ENCODE results near the gene ENTHD1.

ENTHD1 gene

DNA sequence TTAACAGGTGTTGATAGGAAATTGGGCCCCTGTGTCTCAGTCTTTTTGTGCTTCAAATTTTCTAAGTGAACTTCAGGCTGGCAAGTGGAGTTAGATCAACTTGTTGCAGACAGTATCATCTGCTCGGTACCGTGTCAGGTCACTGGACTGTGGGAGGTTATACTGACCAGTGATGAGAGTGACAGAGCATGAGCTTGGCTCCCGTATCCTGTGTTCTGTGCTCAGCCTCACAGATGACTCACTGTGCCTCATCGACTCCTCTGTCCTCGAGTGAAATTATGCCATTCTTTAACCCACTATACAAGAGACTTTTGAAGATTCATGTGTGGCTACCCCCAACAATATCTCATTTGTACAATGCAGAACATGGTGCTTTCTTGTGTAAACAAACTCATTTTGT is 15.2 kb upstream of the ENTHD1 start:
- peaks cover 29% of the 10 kb centered on the region for H3K27me3 ChIP-seq
- TF ChIP-seq, protein P1, sequence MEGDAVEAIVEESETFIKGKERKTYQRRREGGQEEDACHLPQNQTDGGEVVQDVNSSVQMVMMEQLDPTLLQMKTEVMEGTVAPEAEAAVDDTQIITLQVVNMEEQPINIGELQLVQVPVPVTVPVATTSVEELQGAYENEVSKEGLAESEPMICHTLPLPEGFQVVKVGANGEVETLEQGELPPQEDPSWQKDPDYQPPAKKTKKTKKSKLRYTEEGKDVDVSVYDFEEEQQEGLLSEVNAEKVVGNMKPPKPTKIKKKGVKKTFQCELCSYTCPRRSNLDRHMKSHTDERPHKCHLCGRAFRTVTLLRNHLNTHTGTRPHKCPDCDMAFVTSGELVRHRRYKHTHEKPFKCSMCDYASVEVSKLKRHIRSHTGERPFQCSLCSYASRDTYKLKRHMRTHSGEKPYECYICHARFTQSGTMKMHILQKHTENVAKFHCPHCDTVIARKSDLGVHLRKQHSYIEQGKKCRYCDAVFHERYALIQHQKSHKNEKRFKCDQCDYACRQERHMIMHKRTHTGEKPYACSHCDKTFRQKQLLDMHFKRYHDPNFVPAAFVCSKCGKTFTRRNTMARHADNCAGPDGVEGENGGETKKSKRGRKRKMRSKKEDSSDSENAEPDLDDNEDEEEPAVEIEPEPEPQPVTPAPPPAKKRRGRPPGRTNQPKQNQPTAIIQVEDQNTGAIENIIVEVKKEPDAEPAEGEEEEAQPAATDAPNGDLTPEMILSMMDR (IDR thresholded peaks at IDR 0.05; ENCODE audit: low read depth, low read length), result no peak
- no peak for DNase-seq
- no peak overlapping the region for H3K4me3 ChIP-seq (ENCODE audit: low read depth, low read length)
- no peaks in the 10 kb centered on the region for H3K4me1 ChIP-seq
- no peaks in the 10 kb centered on the region for H3K36me3 ChIP-seq
- no peaks in the 10 kb centered on the region for H3K9me3 ChIP-seq

- TF ChIP-seq, protein P1 (IDR thresholded peaks at IDR 0.05; ENCODE audit: low read depth, low read length), result no peak
- Histone ChIP-seq H3K4me3 (ENCODE audit: low read depth, low read length) (no peak overlapping the region), H3K36me3 (no peaks in the 10 kb centered on the region), H3K27me3 (peaks cover 29% of the 10 kb centered on the region), H3K4me1 (no peaks in the 10 kb centered on the region), H3K9me3 (no peaks in the 10 kb centered on the region)
- DNase-seq, result no peak
These were observed 14.6 kb upstream of the ENTHD1 start for GRCh38 chr22:39908136-39908535.

DNA sequence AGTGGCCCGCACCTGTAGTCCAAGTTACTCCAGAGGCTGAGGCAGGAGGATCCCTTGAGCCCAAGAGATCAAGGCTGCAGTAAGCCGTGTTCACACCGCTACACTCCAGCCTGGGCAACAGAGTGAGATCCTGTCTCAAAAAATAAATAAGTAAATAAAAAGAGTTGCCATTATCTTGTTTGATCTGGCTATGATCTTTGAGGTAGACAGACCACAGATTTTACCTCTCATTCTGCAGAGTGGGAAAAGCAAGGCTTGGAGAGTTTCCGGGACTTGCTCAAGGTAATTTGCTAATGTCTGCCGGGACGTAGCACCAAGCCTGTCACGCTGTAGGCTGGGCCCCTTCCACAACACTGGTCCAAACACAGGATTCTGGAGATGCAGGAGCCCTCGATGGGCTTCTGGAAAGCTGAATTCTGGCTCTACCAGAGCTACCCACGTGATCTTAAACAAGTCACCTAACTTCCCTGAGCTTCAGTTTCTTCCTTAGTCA is 14.1 kb upstream of the ENTHD1 start:
- TF ChIP-seq, protein P1 (IDR thresholded peaks at IDR 0.05; ENCODE audit: low read depth, low read length), result no peak
- Histone ChIP-seq H3K27me3 (peaks cover 34% of the 10 kb centered on the region), H3K4me1 (no peaks in the 10 kb centered on the region), H3K36me3 (no peaks in the 10 kb centered on the region), H3K4me3 (ENCODE audit: low read depth, low read length) (no peak overlapping the region), H3K9me3 (no peaks in the 10 kb centered on the region)
- no peak for DNase-seq

DNA sequence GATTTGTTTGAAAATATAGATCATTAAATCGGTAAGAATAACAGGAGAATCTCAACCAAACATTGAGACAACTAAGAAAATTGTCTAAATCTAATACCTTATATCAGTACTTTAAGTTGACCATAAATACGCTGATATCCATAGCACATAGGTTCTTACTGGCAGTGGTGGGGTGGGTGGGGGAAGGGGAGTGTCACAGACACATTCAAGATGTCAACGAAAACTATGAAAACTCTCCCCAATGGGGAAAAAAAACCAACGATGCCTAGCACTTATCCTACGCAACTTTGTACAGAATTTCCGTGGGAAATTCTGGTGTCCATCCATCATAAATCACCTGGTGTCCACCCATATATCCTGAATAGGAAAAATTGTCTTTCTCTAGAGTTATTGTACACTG is 13.5 kb upstream of the ENTHD1 start:
- TF ChIP-seq, protein P1 (IDR thresholded peaks at IDR 0.05; ENCODE audit: low read depth, low read length), result no peak
- Histone ChIP-seq H3K4me3 (ENCODE audit: low read depth, low read length) (no peak overlapping the region), H3K9me3 (no peaks in the 10 kb centered on the region), H3K36me3 (no peaks in the 10 kb centered on the region), H3K27me3 (peaks cover 38% of the 10 kb centered on the region), H3K4me1 (no peaks in the 10 kb centered on the region)
- DNase-seq, result no peak

- H3K27me3 ChIP-seq, result peaks cover 47% of the 10 kb centered on the region
These were observed 12.6 kb upstream of the ENTHD1 start for GRCh38 chr22:39906207-39906606.

DNA sequence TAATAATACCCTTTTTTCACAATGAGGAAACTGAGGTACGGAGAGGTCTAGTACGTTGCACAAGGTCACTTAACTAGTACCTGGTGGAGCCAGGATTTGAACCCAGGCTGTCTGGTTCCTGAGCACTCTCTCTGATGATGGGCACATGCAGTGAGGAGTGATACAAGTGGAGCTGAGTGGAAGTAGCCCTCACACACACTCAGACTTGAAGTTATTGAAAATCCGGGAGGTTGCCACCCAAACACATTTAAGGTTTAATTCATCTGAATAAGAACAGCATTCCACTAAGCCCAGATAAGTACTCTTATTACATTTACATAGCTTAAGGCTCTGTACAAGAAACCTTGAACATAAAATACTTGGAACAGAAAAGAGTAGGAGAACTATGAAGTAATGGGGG is 12.1 kb upstream of the ENTHD1 start:
- Histone ChIP-seq H3K4me3 (ENCODE audit: low read depth, low read length) (no peak overlapping the region), H3K4me1 (no peaks in the 10 kb centered on the region), H3K36me3 (no peaks in the 10 kb centered on the region), H3K9me3 (no peaks in the 10 kb centered on the region), H3K27me3 (peaks cover 48% of the 10 kb centered on the region)
- TF ChIP-seq, protein P1 (IDR thresholded peaks at IDR 0.05; ENCODE audit: low read depth, low read length), result no peak
- no peak for DNase-seq

More at GRCh38 chr22:39906207-39906606, 12.6 kb upstream of the ENTHD1 start:
- H3K36me3 ChIP-seq, result no peaks in the 10 kb centered on the region
- no peaks in the 10 kb centered on the region for H3K4me1 ChIP-seq
- no peaks in the 10 kb centered on the region for H3K9me3 ChIP-seq
- H3K4me3 ChIP-seq (ENCODE audit: low read depth, low read length), result no peak overlapping the region
- no peak for DNase-seq
- TF ChIP-seq, protein P1 (IDR thresholded peaks at IDR 0.05; ENCODE audit: low read depth, low read length), result no peak

Data from BE2C (cell line).